Mucosa of stomach (tissue), 1 donor: ENCODE data around the gene CD53.

Experiments used
- H3K27me3 ChIP-seq: one replicate; pipeline ENCODE4 v1.7.0; 2013; ENCODE audit warnings: mild to moderate bottlenecking, low read length; ENCODE audit not compliant: control insufficient read depth, insufficient read depth
- H3K36me3 ChIP-seq: one replicate; pipeline ENCODE4 v1.7.0; 2013; ENCODE audit warnings: low read length; ENCODE audit not compliant: control insufficient read depth, insufficient read depth
- H3K4me1 ChIP-seq: one replicate; pipeline ENCODE4 v1.7.0; 2013; ENCODE audit warnings: mild to moderate bottlenecking, low read length; ENCODE audit not compliant: control insufficient read depth, insufficient read depth
- H3K4me3 ChIP-seq: one replicate; pipeline ENCODE4 v1.7.0; 2013; ENCODE audit warnings: low read length
- H3K9ac ChIP-seq: one replicate; pipeline ENCODE4 v1.7.0; 2013; ENCODE audit warnings: mild to moderate bottlenecking, low read length, moderate library complexity
- H3K9me3 ChIP-seq: one replicate; pipeline ENCODE4 v1.7.0; 2013; ENCODE audit warnings: mild to moderate bottlenecking, low read length, moderate library complexity; ENCODE audit not compliant: control insufficient read depth
- donor health status: Pancreatic carcinoma.

Gene CD53

DNA sequence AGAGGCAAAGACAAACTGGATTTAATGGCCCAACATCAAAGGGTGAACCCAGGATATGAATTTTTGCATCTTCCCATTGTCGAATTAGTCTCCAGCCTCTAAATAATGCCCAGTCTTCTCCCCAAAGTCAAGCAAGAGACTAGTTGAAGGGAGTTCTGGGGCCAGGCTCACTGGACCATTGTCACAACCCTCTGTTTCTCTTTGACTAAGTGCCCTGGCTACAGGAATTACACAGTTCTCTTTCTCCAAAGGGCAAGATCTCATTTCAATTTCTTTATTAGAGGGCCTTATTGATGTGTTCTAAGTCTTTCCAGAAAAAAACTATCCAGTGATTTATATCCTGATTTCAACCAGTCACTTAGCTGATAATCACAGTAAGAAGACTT lies 26.5 kb downstream of the CD53 start:
- H3K9ac ChIP-seq: no peak overlapping the region
- no peaks in the 10 kb centered on the region for H3K36me3 ChIP-seq
- H3K4me3 ChIP-seq: no peak overlapping the region
- no peaks in the 10 kb centered on the region for H3K9me3 ChIP-seq
- no peaks in the 10 kb centered on the region for H3K27me3 ChIP-seq
- no peaks in the 10 kb centered on the region for H3K4me1 ChIP-seq

DNA sequence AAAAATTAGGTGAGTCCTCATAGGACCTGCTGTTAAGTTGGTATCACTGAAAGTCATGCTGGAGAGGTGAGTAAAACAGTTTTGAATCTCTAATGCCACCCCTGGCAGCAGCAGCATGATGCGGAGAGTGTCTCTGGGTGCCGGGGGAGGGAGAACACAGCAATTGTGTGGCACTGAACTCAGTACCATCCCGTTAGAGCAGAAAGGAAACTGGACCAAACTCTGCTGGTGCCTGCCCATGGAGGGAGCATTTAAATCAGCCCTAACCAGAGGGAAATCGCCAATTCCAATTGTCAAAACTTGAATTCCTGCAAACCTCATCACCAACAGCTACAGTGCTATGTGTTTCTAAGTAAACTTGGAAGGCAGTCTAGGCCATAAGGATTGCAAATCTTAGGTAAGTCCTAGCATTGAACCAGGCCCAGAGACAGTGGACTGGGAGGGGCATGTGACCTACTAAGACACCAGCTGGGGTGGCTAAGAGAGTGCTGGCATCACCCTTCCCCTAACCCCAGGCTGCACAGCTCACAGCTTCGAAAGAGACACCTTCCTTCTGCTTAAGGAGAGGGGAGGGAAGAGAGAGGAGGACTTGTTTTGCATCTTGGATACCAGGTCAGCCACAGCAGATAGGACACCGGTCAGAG lies 30.0 kb downstream of the CD53 start:
- no peaks in the 10 kb centered on the region for H3K36me3 ChIP-seq
- no peaks in the 10 kb centered on the region for H3K9me3 ChIP-seq
- no peak overlapping the region for H3K4me3 ChIP-seq
- no peak overlapping the region for H3K9ac ChIP-seq
- H3K4me1 ChIP-seq: no peaks in the 10 kb centered on the region
- no peaks in the 10 kb centered on the region for H3K27me3 ChIP-seq

DNA sequence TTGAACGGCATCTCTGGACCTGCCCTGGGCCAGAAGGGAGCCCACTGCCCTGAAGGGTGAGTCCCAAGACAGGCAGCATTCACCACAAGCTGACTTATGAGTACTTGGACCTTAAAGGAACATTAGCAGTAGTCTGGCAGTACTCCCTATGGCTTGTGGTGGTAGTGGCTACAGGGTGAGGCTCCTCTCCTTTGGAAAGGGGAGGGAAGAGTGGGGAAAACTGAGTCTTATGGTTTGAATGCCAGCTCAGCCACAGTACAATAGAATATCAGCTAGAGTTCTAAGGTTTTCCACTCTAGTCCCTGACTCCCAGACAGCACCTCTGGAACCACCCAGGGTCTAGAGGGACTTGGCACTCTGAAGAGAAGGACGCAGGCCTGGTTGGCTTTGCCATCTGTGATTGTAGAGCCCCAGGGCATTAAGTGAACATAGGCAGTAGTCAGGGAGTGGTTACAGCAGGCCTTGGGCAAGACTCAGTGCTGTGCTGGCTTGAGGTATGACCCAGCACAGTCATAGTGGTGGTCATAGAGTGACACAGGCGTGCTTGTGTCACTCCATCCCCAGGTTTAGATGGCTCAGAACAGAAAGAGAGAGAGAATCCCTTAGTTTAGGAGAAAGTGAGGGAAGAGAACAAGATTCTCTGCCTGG lies 31.0 kb downstream of the CD53 start:
- H3K9ac ChIP-seq: no peak overlapping the region
- no peaks in the 10 kb centered on the region for H3K27me3 ChIP-seq
- no peaks in the 10 kb centered on the region for H3K4me1 ChIP-seq
- H3K36me3 ChIP-seq: no peaks in the 10 kb centered on the region
- H3K9me3 ChIP-seq: no peaks in the 10 kb centered on the region
- H3K4me3 ChIP-seq: no peak overlapping the region

DNA sequence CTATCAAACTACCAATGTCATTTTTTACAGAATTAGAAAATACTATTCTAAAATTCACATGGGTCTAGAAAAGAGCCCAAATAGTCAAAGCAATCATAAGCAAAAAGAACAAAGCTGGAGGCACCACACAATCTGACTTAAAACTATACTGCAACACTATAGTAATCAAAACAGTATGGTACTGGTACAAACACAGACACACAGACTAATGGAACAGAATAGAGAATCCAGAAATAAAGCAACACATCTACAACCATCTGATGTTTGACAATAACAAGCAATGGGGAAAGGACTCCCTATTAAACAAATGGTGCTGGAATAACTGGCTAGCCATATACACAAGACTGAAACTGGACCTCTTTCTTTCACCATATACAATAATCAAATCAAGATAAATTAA lies 39.8 kb downstream of the CD53 start:
- H3K36me3 ChIP-seq: no peaks in the 10 kb centered on the region
- H3K9me3 ChIP-seq: no peaks in the 10 kb centered on the region
- H3K4me1 ChIP-seq: no peaks in the 10 kb centered on the region
- H3K27me3 ChIP-seq: no peaks in the 10 kb centered on the region
- H3K9ac ChIP-seq: no peak overlapping the region
- H3K4me3 ChIP-seq: no peak overlapping the region

DNA sequence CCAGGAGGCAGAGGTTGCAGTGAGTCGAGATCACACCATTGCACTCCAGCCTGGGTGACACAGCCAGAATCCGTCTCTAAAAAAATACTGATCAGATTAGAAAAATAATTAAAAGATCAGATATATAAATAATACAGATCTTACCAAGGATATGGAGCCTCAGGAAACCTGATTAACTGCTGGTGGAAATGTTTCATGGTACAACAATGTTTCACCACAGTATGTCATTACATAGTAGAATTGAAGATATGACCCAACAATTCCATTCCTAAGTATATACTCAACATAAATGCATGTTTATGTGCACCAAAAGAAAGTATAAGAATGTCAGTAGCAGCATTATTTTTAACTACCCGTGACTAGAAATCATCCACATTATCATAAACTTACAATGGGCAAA lies 41.7 kb downstream of the CD53 start:
- H3K4me3 ChIP-seq: no peak overlapping the region
- H3K36me3 ChIP-seq: no peaks in the 10 kb centered on the region
- no peaks in the 10 kb centered on the region for H3K9me3 ChIP-seq
- H3K9ac ChIP-seq: no peak overlapping the region
- H3K4me1 ChIP-seq: no peaks in the 10 kb centered on the region
- no peaks in the 10 kb centered on the region for H3K27me3 ChIP-seq

DNA sequence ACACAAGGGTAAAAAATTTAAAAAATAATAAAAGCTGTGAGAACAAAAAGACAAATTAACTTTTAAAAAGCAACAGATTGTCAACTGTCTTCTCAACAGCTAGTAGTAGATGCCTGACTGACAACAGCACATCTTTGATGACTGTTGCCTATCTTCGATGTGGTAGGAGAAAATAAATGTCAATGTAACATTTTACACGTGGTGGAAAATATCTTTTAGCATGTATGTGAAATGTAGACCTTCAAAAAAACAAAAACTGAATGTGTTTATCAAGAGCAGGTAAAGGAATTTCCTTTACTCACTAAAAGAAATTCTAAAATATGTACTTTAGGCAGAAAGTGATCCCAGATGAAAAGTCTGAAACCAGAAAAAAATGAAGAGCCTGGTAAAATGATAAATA lies 42.9 kb downstream of the CD53 start:
- Histone ChIP-seq H3K9ac (no peak overlapping the region), H3K27me3 (no peaks in the 10 kb centered on the region), H3K36me3 (no peaks in the 10 kb centered on the region), H3K4me3 (no peak overlapping the region), H3K9me3 (no peaks in the 10 kb centered on the region), H3K4me1 (no peaks in the 10 kb centered on the region)

DNA sequence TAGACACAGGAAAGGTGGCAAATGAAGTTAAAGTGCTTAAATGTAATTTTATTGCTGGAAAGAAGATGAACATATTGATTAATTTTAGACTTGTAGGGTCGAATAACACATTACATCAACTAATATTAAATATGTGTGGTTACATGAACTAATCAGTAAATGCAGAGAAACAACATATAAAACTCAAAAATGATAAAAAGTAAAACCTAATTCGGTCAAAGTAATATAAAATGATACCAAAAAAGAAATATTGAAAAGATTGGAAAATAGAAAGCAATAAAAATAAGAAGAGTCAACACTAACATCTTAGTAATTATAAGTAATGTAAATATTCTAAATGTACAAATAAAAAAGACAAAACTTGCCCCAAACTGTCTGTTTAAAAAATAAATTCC lies 43.3 kb downstream of the CD53 start:
- no peaks in the 10 kb centered on the region for H3K27me3 ChIP-seq
- no peak overlapping the region for H3K9ac ChIP-seq
- H3K36me3 ChIP-seq: no peaks in the 10 kb centered on the region
- no peaks in the 10 kb centered on the region for H3K4me1 ChIP-seq
- H3K9me3 ChIP-seq: no peaks in the 10 kb centered on the region
- H3K4me3 ChIP-seq: no peak overlapping the region

DNA sequence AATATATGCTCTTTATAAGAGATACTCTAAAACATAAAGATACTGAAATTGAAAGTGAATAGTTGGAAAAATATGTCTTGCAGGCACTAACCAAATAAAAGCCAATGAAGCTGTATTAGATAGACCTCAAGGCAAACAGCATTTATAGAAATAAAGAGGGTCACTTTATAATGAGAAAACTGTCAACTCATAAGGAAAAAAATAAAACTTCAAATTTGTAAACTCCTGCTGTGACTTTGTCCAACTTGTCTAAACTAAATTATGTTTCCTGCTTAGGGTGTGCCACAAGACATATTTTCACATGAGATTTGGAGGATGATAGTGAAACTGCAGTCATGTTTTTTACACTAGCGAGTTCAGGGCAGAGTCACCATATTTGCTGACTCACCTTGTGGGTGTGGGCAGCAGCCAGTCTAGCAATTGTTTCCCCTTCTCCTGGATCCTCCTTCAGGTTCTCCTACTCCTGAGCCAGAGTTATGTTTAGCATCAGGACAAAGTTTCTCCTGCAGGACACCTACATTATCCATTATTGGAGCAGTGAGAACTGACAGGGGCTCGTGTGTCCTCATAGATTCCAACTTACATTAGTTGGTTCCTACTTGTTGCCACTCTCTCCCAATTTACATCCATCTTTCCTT lies 43.8 kb downstream of the CD53 start:
- no peaks in the 10 kb centered on the region for H3K27me3 ChIP-seq
- no peaks in the 10 kb centered on the region for H3K9me3 ChIP-seq
- no peaks in the 10 kb centered on the region for H3K36me3 ChIP-seq
- no peak overlapping the region for H3K4me3 ChIP-seq
- no peaks in the 10 kb centered on the region for H3K4me1 ChIP-seq
- no peak overlapping the region for H3K9ac ChIP-seq

DNA sequence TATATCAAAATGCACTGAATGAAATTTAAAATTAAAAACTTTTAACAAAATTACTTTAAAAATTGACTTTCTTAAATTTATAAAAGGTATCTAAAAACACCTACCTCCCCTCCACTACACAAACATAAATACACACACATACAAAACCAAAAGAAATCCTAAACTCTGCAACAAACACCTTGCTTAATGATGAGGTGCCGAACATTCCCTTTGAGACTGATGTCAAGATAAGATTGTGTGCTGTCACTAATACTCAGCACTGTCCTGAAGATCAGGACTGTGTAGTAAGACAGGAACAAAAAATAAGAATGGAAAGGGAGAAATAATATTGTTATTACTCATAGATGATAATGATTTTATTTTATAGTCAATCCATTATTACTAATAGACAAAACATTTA lies 45.1 kb downstream of the CD53 start:
- Histone ChIP-seq H3K27me3 (no peaks in the 10 kb centered on the region), H3K9ac (no peak overlapping the region), H3K4me1 (no peaks in the 10 kb centered on the region), H3K4me3 (no peak overlapping the region), H3K36me3 (no peaks in the 10 kb centered on the region), H3K9me3 (no peaks in the 10 kb centered on the region)

DNA sequence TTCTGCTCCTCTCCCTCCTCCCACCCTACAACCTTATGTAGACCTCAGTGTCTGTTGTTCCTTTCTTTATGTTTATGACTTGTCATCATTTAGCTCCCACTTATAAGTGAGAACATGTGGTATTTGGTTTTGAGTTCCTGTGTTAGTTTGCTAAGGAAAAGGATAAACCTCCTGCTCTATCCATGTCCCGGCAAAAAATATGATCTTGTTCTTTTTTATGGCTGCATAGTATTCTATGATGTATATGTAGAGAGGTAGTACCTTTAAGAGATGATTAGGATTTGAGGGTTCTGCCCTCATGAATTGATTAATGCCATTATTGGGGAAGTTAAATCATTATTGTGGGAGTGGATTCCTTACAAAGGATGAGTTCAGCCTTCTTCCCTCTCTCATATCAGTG lies 49.0 kb downstream of the CD53 start:
- H3K4me1 ChIP-seq: no peaks in the 10 kb centered on the region
- H3K27me3 ChIP-seq: no peaks in the 10 kb centered on the region
- no peak overlapping the region for H3K4me3 ChIP-seq
- H3K9me3 ChIP-seq: no peaks in the 10 kb centered on the region
- no peak overlapping the region for H3K9ac ChIP-seq
- no peaks in the 10 kb centered on the region for H3K36me3 ChIP-seq

DNA sequence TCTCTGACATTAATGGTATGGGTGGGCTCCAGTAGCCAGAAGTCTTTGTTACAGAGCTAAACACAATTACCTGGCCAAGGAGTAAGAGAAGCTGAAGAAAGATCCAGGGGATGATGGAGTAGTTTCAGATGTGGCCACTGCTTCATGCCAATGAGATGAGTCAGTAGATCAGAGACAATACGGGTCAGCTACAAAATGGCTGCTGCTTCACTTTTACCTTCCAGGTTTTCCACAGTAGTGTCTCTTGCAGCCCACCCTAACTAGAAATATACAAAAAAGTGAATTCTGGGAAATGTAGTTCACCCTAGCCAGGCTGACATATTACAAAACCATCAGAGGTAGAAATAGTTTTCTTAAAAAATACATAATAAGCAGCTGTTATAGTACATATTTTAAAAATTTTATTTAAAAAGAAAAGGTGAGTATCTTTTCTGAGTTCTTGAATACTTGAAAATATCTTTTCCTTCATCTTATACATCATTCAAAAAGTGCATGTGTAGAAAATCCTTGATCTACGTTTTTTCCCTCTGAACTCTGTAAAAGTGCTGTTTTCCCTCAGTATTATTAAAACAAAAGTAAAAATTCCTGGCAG lies 54.6 kb downstream of the CD53 start:
- Histone ChIP-seq H3K4me1 (no peaks in the 10 kb centered on the region), H3K36me3 (no peaks in the 10 kb centered on the region), H3K9me3 (no peaks in the 10 kb centered on the region), H3K27me3 (no peaks in the 10 kb centered on the region), H3K4me3 (no peak overlapping the region), H3K9ac (no peak overlapping the region)

DNA sequence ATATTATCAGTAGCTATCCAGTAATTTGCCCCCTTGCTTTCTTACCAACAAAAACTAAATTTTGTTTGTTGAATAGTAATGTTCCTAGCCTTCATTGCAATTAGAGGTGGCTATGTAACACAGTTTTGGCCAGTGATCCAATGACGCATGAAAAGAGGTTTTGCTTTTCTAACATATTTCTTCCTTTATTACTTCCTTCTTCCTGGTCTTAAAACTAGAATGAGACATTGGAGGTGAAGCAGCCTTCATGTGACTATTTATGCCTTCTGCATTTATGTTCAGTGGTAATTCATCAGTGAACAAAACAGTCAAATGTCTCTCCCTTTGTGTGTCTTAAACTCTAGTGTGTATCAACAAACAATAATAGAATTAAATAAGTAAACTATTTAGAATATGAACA lies 55.2 kb downstream of the CD53 start:
- H3K4me1 ChIP-seq: no peaks in the 10 kb centered on the region
- no peaks in the 10 kb centered on the region for H3K36me3 ChIP-seq
- no peak overlapping the region for H3K9ac ChIP-seq
- H3K27me3 ChIP-seq: no peaks in the 10 kb centered on the region
- no peak overlapping the region for H3K4me3 ChIP-seq
- no peaks in the 10 kb centered on the region for H3K9me3 ChIP-seq
